Measurements from ENCODE around the gene NAALAD2.
"Not testable (repeated sequence)": the region's sequence is repeated elsewhere in the genome, so short reads cannot be mapped to it uniquely, and the experiment has no call there.

The NAALAD2 gene

GRCh38 chr11:90187839-90188238 lies 53.4 kb downstream of the NAALAD2 start:
- Histone ChIP-seq H3K27ac (ENCODE audit: insufficient read depth, low read length, poor library complexity, severe bottlenecking) (no peak overlapping the region), H3K4me1 (ENCODE audit: control insufficient read depth, insufficient read depth, low read length, poor library complexity, severe bottlenecking) (no peaks in the 10 kb centered on the region), H3K9me3 (ENCODE audit: control insufficient read depth, low read length) (no peaks in the 10 kb centered on the region), H3K36me3 (ENCODE audit: control insufficient read depth, insufficient read depth, low read length) (no peaks in the 10 kb centered on the region), H3K4me3 (ENCODE audit: insufficient read depth, low read depth, low read length, poor library complexity, severe bottlenecking) (no peak overlapping the region), H3K27me3 (replicated peaks; ENCODE audit: control insufficient read depth, insufficient read depth, low read length, poor library complexity, severe bottlenecking) (no peaks in the 10 kb centered on the region)
- DNase-seq, result no peak

- Histone ChIP-seq H3K36me3 (ENCODE audit: control insufficient read depth, insufficient read depth, low read length) (no peaks in the 10 kb centered on the region), H3K9me3 (ENCODE audit: control insufficient read depth, low read length) (no peaks in the 10 kb centered on the region), H3K27me3 (replicated peaks; ENCODE audit: control insufficient read depth, insufficient read depth, low read length, poor library complexity, severe bottlenecking) (no peaks in the 10 kb centered on the region), H3K4me3 (ENCODE audit: insufficient read depth, low read depth, low read length, poor library complexity, severe bottlenecking) (no peak overlapping the region), H3K4me1 (ENCODE audit: control insufficient read depth, insufficient read depth, low read length, poor library complexity, severe bottlenecking) (no peaks in the 10 kb centered on the region), H3K27ac (ENCODE audit: insufficient read depth, low read length, poor library complexity, severe bottlenecking) (no peak overlapping the region)
- DNase-seq, result no peak
These were observed 54.5 kb downstream of the NAALAD2 start for GRCh38 chr11:90189011-90189410.

GRCh38 chr11:90192869-90193582 lies 58.6 kb downstream of the NAALAD2 start:
- no peak overlapping the region for H3K4me3 ChIP-seq (ENCODE audit: insufficient read depth, low read depth, low read length, poor library complexity, severe bottlenecking)
- no peaks in the 10 kb centered on the region for H3K36me3 ChIP-seq (ENCODE audit: control insufficient read depth, insufficient read depth, low read length)
- no peaks in the 10 kb centered on the region for H3K9me3 ChIP-seq (ENCODE audit: control insufficient read depth, low read length)
- no peaks in the 10 kb centered on the region for H3K4me1 ChIP-seq (ENCODE audit: control insufficient read depth, insufficient read depth, low read length, poor library complexity, severe bottlenecking)
- DNase-seq, result no peak
- no peaks in the 10 kb centered on the region for H3K27me3 ChIP-seq (replicated peaks; ENCODE audit: control insufficient read depth, insufficient read depth, low read length, poor library complexity, severe bottlenecking)
- H3K27ac ChIP-seq (ENCODE audit: insufficient read depth, low read length, poor library complexity, severe bottlenecking), result no peak overlapping the region

- Histone ChIP-seq H3K4me1 (ENCODE audit: control insufficient read depth, insufficient read depth, low read length, poor library complexity, severe bottlenecking) (no peaks in the 10 kb centered on the region), H3K4me3 (ENCODE audit: insufficient read depth, low read depth, low read length, poor library complexity, severe bottlenecking) (no peak overlapping the region), H3K27me3 (replicated peaks; ENCODE audit: control insufficient read depth, insufficient read depth, low read length, poor library complexity, severe bottlenecking) (no peaks in the 10 kb centered on the region), H3K9me3 (ENCODE audit: control insufficient read depth, low read length) (no peaks in the 10 kb centered on the region), H3K36me3 (ENCODE audit: control insufficient read depth, insufficient read depth, low read length) (no peaks in the 10 kb centered on the region), H3K27ac (ENCODE audit: insufficient read depth, low read length, poor library complexity, severe bottlenecking) (no peak overlapping the region)
- no peak for DNase-seq
These were observed 62.9 kb downstream of the NAALAD2 start for GRCh38 chr11:90197377-90197776.

- no peaks in the 10 kb centered on the region for H3K4me1 ChIP-seq (ENCODE audit: control insufficient read depth, insufficient read depth, low read length, poor library complexity, severe bottlenecking)
- DNase-seq, result no peak
- H3K27me3 ChIP-seq (replicated peaks; ENCODE audit: control insufficient read depth, insufficient read depth, low read length, poor library complexity, severe bottlenecking), result no peaks in the 10 kb centered on the region
- H3K36me3 ChIP-seq (ENCODE audit: control insufficient read depth, insufficient read depth, low read length), result peaks cover 20% of the 10 kb centered on the region
- H3K27ac ChIP-seq (ENCODE audit: insufficient read depth, low read length, poor library complexity, severe bottlenecking), result no peak overlapping the region
- no peak overlapping the region for H3K4me3 ChIP-seq (ENCODE audit: insufficient read depth, low read depth, low read length, poor library complexity, severe bottlenecking)
- no peaks in the 10 kb centered on the region for H3K9me3 ChIP-seq (ENCODE audit: control insufficient read depth, low read length)
These were observed 67.9 kb downstream of the NAALAD2 start for GRCh38 chr11:90202342-90202741.

- peaks cover 27% of the 10 kb centered on the region for H3K36me3 ChIP-seq (ENCODE audit: control insufficient read depth, insufficient read depth, low read length)
- no peaks in the 10 kb centered on the region for H3K4me1 ChIP-seq (ENCODE audit: control insufficient read depth, insufficient read depth, low read length, poor library complexity, severe bottlenecking)
These were observed 69.9 kb downstream of the NAALAD2 start for GRCh38 chr11:90204407-90204806.

GRCh38 chr11:90204832-90205646 lies 70.6 kb downstream of the NAALAD2 start:
- Histone ChIP-seq H3K36me3 (ENCODE audit: control insufficient read depth, insufficient read depth, low read length) (peaks cover 30% of the 10 kb centered on the region), H3K4me3 (ENCODE audit: insufficient read depth, low read depth, low read length, poor library complexity, severe bottlenecking) (no peak overlapping the region), H3K9me3 (ENCODE audit: control insufficient read depth, low read length) (no peaks in the 10 kb centered on the region), H3K27ac (ENCODE audit: insufficient read depth, low read length, poor library complexity, severe bottlenecking) (no peak overlapping the region), H3K27me3 (replicated peaks; ENCODE audit: control insufficient read depth, insufficient read depth, low read length, poor library complexity, severe bottlenecking) (no peaks in the 10 kb centered on the region), H3K4me1 (ENCODE audit: control insufficient read depth, insufficient read depth, low read length, poor library complexity, severe bottlenecking) (no peaks in the 10 kb centered on the region)
- no peak for DNase-seq

More at GRCh38 chr11:90204407-90204806, 69.9 kb downstream of the NAALAD2 start:
- no peaks in the 10 kb centered on the region for H3K9me3 ChIP-seq (ENCODE audit: control insufficient read depth, low read length)
- DNase-seq, result no peak
- no peak overlapping the region for H3K27ac ChIP-seq (ENCODE audit: insufficient read depth, low read length, poor library complexity, severe bottlenecking)
- H3K4me3 ChIP-seq (ENCODE audit: insufficient read depth, low read depth, low read length, poor library complexity, severe bottlenecking), result no peak overlapping the region
- no peaks in the 10 kb centered on the region for H3K27me3 ChIP-seq (replicated peaks; ENCODE audit: control insufficient read depth, insufficient read depth, low read length, poor library complexity, severe bottlenecking)

- H3K36me3 ChIP-seq (ENCODE audit: control insufficient read depth, insufficient read depth, low read length), result peaks cover 45% of the 10 kb centered on the region
- not testable (repeated sequence) for DNase-seq; H3K27ac ChIP-seq (ENCODE audit: insufficient read depth, low read length, poor library complexity, severe bottlenecking)
These were observed 73.5 kb downstream of the NAALAD2 start for GRCh38 chr11:90207992-90208391.

GRCh38 chr11:90208857-90209256 lies 74.4 kb downstream of the NAALAD2 start:
- no peak overlapping the region for H3K4me3 ChIP-seq (ENCODE audit: insufficient read depth, low read depth, low read length, poor library complexity, severe bottlenecking)
- no peaks in the 10 kb centered on the region for H3K4me1 ChIP-seq (ENCODE audit: control insufficient read depth, insufficient read depth, low read length, poor library complexity, severe bottlenecking)
- no peak overlapping the region for H3K27ac ChIP-seq (ENCODE audit: insufficient read depth, low read length, poor library complexity, severe bottlenecking)
- H3K27me3 ChIP-seq (replicated peaks; ENCODE audit: control insufficient read depth, insufficient read depth, low read length, poor library complexity, severe bottlenecking), result no peaks in the 10 kb centered on the region
- DNase-seq, result no peak
- H3K36me3 ChIP-seq (ENCODE audit: control insufficient read depth, insufficient read depth, low read length), result peaks cover 53% of the 10 kb centered on the region
- H3K9me3 ChIP-seq (ENCODE audit: control insufficient read depth, low read length), result no peaks in the 10 kb centered on the region

More at GRCh38 chr11:90207992-90208391, 73.5 kb downstream of the NAALAD2 start:
- not testable (repeated sequence) for H3K9me3 ChIP-seq (ENCODE audit: control insufficient read depth, low read length); H3K27me3 ChIP-seq (replicated peaks; ENCODE audit: control insufficient read depth, insufficient read depth, low read length, poor library complexity, severe bottlenecking); H3K4me3 ChIP-seq (ENCODE audit: insufficient read depth, low read depth, low read length, poor library complexity, severe bottlenecking); H3K4me1 ChIP-seq (ENCODE audit: control insufficient read depth, insufficient read depth, low read length, poor library complexity, severe bottlenecking)

GRCh38 chr11:90213322-90213721 lies 78.9 kb downstream of the NAALAD2 start:
- no peak overlapping the region for H3K27ac ChIP-seq (ENCODE audit: insufficient read depth, low read length, poor library complexity, severe bottlenecking)
- no peaks in the 10 kb centered on the region for H3K4me1 ChIP-seq (ENCODE audit: control insufficient read depth, insufficient read depth, low read length, poor library complexity, severe bottlenecking)
- no peak for DNase-seq
- peaks cover 33% of the 10 kb centered on the region for H3K36me3 ChIP-seq (ENCODE audit: control insufficient read depth, insufficient read depth, low read length)
- no peaks in the 10 kb centered on the region for H3K27me3 ChIP-seq (replicated peaks; ENCODE audit: control insufficient read depth, insufficient read depth, low read length, poor library complexity, severe bottlenecking)
- H3K4me3 ChIP-seq (ENCODE audit: insufficient read depth, low read depth, low read length, poor library complexity, severe bottlenecking), result no peak overlapping the region
- no peaks in the 10 kb centered on the region for H3K9me3 ChIP-seq (ENCODE audit: control insufficient read depth, low read length)

All from effector memory CD4-positive, alpha-beta T cell (primary cell).